H9 (cell line): ENCODE measurements around the gene C1QL1. TPM values are rescaled to one million over a fixed set of nuclear protein-coding genes. Genes with fewer than 3 reads are reported as not detected.
A peak's percentile ranks its signal among the peaks of the same experiment; 100 is the strongest.

Experiments used
- DNase-seq: peaks from one replicate; pipeline ENCODE4 v3.0.0-alpha.2; 2017
- H2AFZ ChIP-seq: one replicate; pipeline ENCODE4 v1.6.1; 2013; ENCODE audit warnings: mild to moderate bottlenecking, low read length, control low read depth, moderate library complexity
- H2AK5ac ChIP-seq: 2 replicates; pipeline ENCODE4 v1.6.1; 2013; ENCODE audit warnings: low read length, control low read depth, mixed read lengths; ENCODE audit not compliant: insufficient read length
- H2BK120ac ChIP-seq: one replicate; pipeline ENCODE4 v1.6.1; 2013; ENCODE audit warnings: low read depth, mild to moderate bottlenecking, low read length, control low read depth, inconsistent platforms; ENCODE audit not compliant: poor library complexity, severe bottlenecking
- H2BK12ac ChIP-seq: 2 replicates; pipeline ENCODE4 v1.6.1; 2013; ENCODE audit warnings: low read length, control low read depth, mixed read lengths, low read depth; ENCODE audit not compliant: insufficient read length
- H2BK15ac ChIP-seq: 2 replicates; pipeline ENCODE4 v1.6.1; 2013; ENCODE audit warnings: low read depth, low read length, control low read depth
- H2BK20ac ChIP-seq: one replicate; pipeline ENCODE4 v1.6.1; 2013; ENCODE audit warnings: low read depth, mild to moderate bottlenecking, low read length, control low read depth, inconsistent platforms; ENCODE audit not compliant: poor library complexity, severe bottlenecking
- H2BK5ac ChIP-seq: 2 replicates; pipeline ENCODE4 v1.6.1; 2013; ENCODE audit warnings: low read length, control low read depth, mixed read lengths; ENCODE audit not compliant: insufficient read length
- H3K14ac ChIP-seq: 2 replicates; pipeline ENCODE4 v1.6.1; 2013; ENCODE audit warnings: low read length, control low read depth; ENCODE audit not compliant: insufficient read depth
- H3K18ac ChIP-seq: 2 replicates; pipeline ENCODE4 v1.6.1; 2013; ENCODE audit warnings: low read depth, mild to moderate bottlenecking, mixed read lengths, low read length, control low read depth; ENCODE audit not compliant: insufficient read length
- H3K23ac ChIP-seq: 2 replicates; pipeline ENCODE4 v1.6.1; 2013; ENCODE audit warnings: low read length, control low read depth, mixed read lengths, low read depth; ENCODE audit not compliant: insufficient read length
- H3K23me2 ChIP-seq: 2 replicates; pipeline ENCODE4 v1.6.1; 2013; ENCODE audit warnings: low read depth, mild to moderate bottlenecking, mixed read lengths, low read length, control low read depth; ENCODE audit not compliant: insufficient read length, poor library complexity, severe bottlenecking
- H3K27ac ChIP-seq: 2 replicates; pipeline ENCODE4 v1.5.1; 2013; ENCODE audit warnings: low read length, control low read depth, mixed read lengths, low read depth; ENCODE audit not compliant: insufficient read length
- H3K27me3 ChIP-seq: 2 replicates; pipeline ENCODE4 v1.6.1; 2013; ENCODE audit warnings: low read length, control low read depth, inconsistent platforms; ENCODE audit not compliant: insufficient read depth
- H3K4ac ChIP-seq: 2 replicates; pipeline ENCODE4 v1.6.1; 2013; ENCODE audit warnings: low read depth, mild to moderate bottlenecking, control low read depth, inconsistent platforms, low read length, moderate library complexity
- H3K4me1 ChIP-seq: 2 replicates; pipeline ENCODE4 v1.6.1; 2013; ENCODE audit warnings: low read length, control low read depth, inconsistent platforms; ENCODE audit not compliant: insufficient read depth
- H3K4me2 ChIP-seq: 2 replicates; pipeline ENCODE4 v1.6.1; 2013; ENCODE audit warnings: low read length, control low read depth, mixed read lengths; ENCODE audit not compliant: insufficient read length, insufficient read depth
- H3K56ac ChIP-seq: 2 replicates; pipeline ENCODE4 v1.6.1; 2013; ENCODE audit warnings: low read depth, mild to moderate bottlenecking, mixed read lengths, low read length, control low read depth; ENCODE audit not compliant: insufficient read length
- H3K79me1 ChIP-seq: 2 replicates; pipeline ENCODE4 v1.6.1; 2013; ENCODE audit warnings: low read depth, mild to moderate bottlenecking, moderate library complexity, low read length, control low read depth, inconsistent platforms; ENCODE audit not compliant: insufficient read depth, poor library complexity, severe bottlenecking
- H3K79me2 ChIP-seq: 2 replicates; pipeline ENCODE4 v1.6.1; 2013; ENCODE audit warnings: low read length, control low read depth, inconsistent platforms; ENCODE audit not compliant: insufficient read depth
- H3K9ac ChIP-seq: 2 replicates; pipeline ENCODE4 v1.6.1; 2013; ENCODE audit warnings: low read length, control low read depth, mixed read lengths; ENCODE audit not compliant: insufficient read length; ENCODE audit errors: extremely low read depth
- H3K9me3 ChIP-seq: one replicate; pipeline ENCODE4 v1.6.1; 2013; ENCODE audit warnings: low read depth, low read length, inconsistent platforms; ENCODE audit not compliant: control insufficient read depth
- H3T11ph ChIP-seq: one replicate; pipeline ENCODE4 v1.6.1; 2013; ENCODE audit warnings: mild to moderate bottlenecking, low read length, control low read depth, inconsistent platforms
- H4K20me1 ChIP-seq: one replicate; pipeline ENCODE4 v1.6.1; 2013; ENCODE audit not compliant: control insufficient read depth, insufficient read length, insufficient read depth
- H4K5ac ChIP-seq: 2 replicates; pipeline ENCODE4 v1.6.1; 2013; ENCODE audit warnings: low read depth, mild to moderate bottlenecking, mixed read lengths, low read length, control low read depth; ENCODE audit not compliant: insufficient read length
- H4K8ac ChIP-seq: replicated peaks from 2 replicates; pipeline ENCODE4 v1.6.1; 2013; ENCODE audit warnings: low read length, control low read depth, mixed read lengths, low read depth; ENCODE audit not compliant: insufficient read length
- H4K91ac ChIP-seq: 2 replicates; pipeline ENCODE4 v1.6.1; 2013; ENCODE audit warnings: low read depth, mild to moderate bottlenecking, moderate library complexity, mixed read lengths, low read length, control low read depth; ENCODE audit not compliant: insufficient read length
- H3K27ac Mint-ChIP-seq, 3 experiments: 2 replicates in 2 of 3; 3 replicates in 1 of 3; pipeline ENCODE4 v1.8.0; 2020 to 2021; ENCODE audit warnings: mixed read lengths in 3 of 3, mild to moderate bottlenecking in 1 of 3, moderate library complexity in 1 of 3
- H3K27me3 Mint-ChIP-seq: 2 replicates; pipeline ENCODE4 v1.8.0; 2021; ENCODE audit warnings: low read depth, mild to moderate bottlenecking, moderate library complexity, mixed read lengths
- H3K36me3 Mint-ChIP-seq, 3 experiments: 2 replicates in 2 of 3; 3 replicates in 1 of 3; pipeline ENCODE4 v1.8.0; 2020 to 2021; ENCODE audit warnings: low read depth in 3 of 3, mixed read lengths in 3 of 3; ENCODE audit not compliant: insufficient read depth in 1 of 3
- H3K4me1 Mint-ChIP-seq, 2 experiments: 2 replicates each; pipeline ENCODE4 v1.8.0; 2020; ENCODE audit warnings: mixed read lengths in 2 of 2
- H3K4me3 Mint-ChIP-seq, 2 experiments: 2 replicates in 1 of 2; 3 replicates in 1 of 2; pipeline ENCODE4 v1.8.0; 2020 to 2021; ENCODE audit warnings: mild to moderate bottlenecking in 2 of 2, mixed read lengths in 2 of 2, moderate library complexity in 1 of 2
- H3K9me3 Mint-ChIP-seq, 2 experiments: 2 replicates in 1 of 2; 3 replicates in 1 of 2; pipeline ENCODE4 v1.8.0; 2020; ENCODE audit warnings: mild to moderate bottlenecking in 2 of 2, mixed read lengths in 2 of 2, moderate library complexity in 1 of 2
- WGBS: extraction: QIAGEN DNeasy Blood & Tissue Kit; methylation state at CpG from one replicate; pipeline ENCODE4 v1.1.7; 2013; ENCODE audit warnings: missing lambda C conversion rate, low lambda C conversion rate, mixed read lengths; ENCODE audit not compliant: insufficient read length; ENCODE audit errors: extremely low coverage; 5-methylcytosine and 5-hydroxymethylcytosine counted together
- total RNA-seq: library from RNA; stranded (reverse); gene quantifications from 2 replicates; pipeline ENCODE4 v1.2.1, GENCODE V29; 2021
- TF ChIP-seq, protein P1 (sequence below): fragments of 200-600 bp; sonication (generic); conservative IDR thresholded peaks from 3 replicates; pipeline ENCODE4 v1.8.0; 2021; ENCODE audit warnings: antibody characterized with exemption, mild to moderate bottlenecking

C1QL1 gene
- total RNA-seq, 1 experiment from 2014 or later: 6.0 TPM

DNA sequence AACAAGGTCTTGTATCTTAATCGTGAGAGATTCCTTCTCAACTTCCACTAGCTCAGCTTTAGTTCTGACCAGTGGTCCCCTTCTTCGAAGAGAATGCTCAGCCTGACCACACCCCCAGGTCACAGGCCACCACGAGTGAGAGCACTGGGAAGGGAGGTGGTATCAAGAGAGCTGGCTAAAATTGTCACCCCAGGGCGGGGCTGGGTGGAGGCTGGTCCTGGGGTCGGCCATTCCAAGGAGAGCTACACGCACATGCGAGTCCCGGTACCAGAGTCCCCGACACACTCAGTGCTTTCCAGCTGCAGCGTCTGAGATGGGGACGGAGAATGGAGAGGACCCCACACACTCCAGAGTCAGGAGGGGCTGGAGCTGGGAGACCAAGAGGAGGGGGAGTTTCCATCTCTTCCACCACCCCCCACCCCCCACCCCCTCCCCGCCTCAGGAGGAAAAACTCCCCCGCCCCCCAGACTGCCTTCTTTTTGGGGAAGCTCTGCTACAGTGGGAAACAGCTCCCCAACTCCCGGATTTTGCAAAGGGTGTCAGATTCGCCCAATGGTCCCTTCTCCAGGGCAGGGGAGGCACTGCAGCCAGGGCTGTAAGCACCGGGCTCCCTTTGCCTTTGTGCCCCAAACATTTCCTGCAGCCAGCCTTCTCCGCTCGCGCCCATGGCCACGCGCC lies 1.6 kb downstream of the C1QL1 start:
- no CpG with 5 or more reads among the region's 21 CpGs for WGBS
- Histone ChIP-seq H3K23ac (no peak overlapping the region), H2BK5ac (no peak overlapping the region), H3T11ph (no peak overlapping the region), H2BK120ac (no peak overlapping the region), H4K5ac (no peak overlapping the region), H3K9ac (no peak overlapping the region), H3K4me2 (peak overlapping the region; percentile 67), H3K4me1 (no peaks in the 10 kb centered on the region), H3K23me2 (peaks cover 27% of the 10 kb centered on the region), H2BK20ac (no peak overlapping the region), H2BK15ac (no peak overlapping the region), H3K9me3 (no peaks in the 10 kb centered on the region), H3K56ac (no peak overlapping the region), H2BK12ac (no peak overlapping the region), H3K18ac (no peak overlapping the region), H3K79me1 (no peaks in the 10 kb centered on the region), H3K27ac (no peak overlapping the region), H4K20me1 (no peaks in the 10 kb centered on the region), H3K4ac (no peak overlapping the region), H3K14ac (no peak overlapping the region; the same call in 1 of the 2 replicates), H3K79me2 (no peaks in the 10 kb centered on the region), H2AK5ac (no peak overlapping the region), H2AFZ (no peak overlapping the region), H4K91ac (no peak overlapping the region), H3K27me3 (peaks cover 31% of the 10 kb centered on the region), H4K8ac (no peak overlapping the region)
- Mint-ChIP-seq H3K27ac (no peak overlapping the region), H3K36me3 (peaks cover 0 to 1% (median 0%) of the 10 kb centered on the region in 3 experiments; a peak in 1 of 7 replicates), H3K4me1 (peaks cover 18 to 35% of the 10 kb centered on the region in 2 experiments), H3K9me3 (peaks cover 0 to 2% of the 10 kb centered on the region in 2 experiments; a peak in 1 of 5 replicates), H3K4me3 (peak overlapping the region; percentile 41 to 77; a peak in 4 of 5 replicates), H3K27me3 (peaks cover 77% of the 10 kb centered on the region)
- TF ChIP-seq, protein P1, sequence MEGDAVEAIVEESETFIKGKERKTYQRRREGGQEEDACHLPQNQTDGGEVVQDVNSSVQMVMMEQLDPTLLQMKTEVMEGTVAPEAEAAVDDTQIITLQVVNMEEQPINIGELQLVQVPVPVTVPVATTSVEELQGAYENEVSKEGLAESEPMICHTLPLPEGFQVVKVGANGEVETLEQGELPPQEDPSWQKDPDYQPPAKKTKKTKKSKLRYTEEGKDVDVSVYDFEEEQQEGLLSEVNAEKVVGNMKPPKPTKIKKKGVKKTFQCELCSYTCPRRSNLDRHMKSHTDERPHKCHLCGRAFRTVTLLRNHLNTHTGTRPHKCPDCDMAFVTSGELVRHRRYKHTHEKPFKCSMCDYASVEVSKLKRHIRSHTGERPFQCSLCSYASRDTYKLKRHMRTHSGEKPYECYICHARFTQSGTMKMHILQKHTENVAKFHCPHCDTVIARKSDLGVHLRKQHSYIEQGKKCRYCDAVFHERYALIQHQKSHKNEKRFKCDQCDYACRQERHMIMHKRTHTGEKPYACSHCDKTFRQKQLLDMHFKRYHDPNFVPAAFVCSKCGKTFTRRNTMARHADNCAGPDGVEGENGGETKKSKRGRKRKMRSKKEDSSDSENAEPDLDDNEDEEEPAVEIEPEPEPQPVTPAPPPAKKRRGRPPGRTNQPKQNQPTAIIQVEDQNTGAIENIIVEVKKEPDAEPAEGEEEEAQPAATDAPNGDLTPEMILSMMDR: no peak
- DNase-seq: no peak
